Bronchial epithelial cell (primary cell): Measurements from ENCODE around the gene PCDHGB1. TPM values are rescaled to one million over a fixed set of nuclear protein-coding genes. Genes with fewer than 3 reads are reported as not detected.
"Not testable (repeated sequence)": the region's sequence is repeated elsewhere in the genome, so short reads cannot be mapped to it uniquely, and the experiment has no call there.

ENCODE experiments used
- DNase-seq: peaks from one replicate; pipeline ENCODE4 v3.0.0-alpha.2; 2010; ENCODE audit warnings: low read depth
- FAIRE-seq: peaks from 2 replicates; lab custom pipeline; 2011; peaks lifted over from hg19 to GRCh38; lab: Jason Lieb, UNC
- H3K27me3 ChIP-seq: 2 replicates; pipeline ENCODE4 v1.5.1; 2011; ENCODE audit warnings: low read length; ENCODE audit not compliant: control insufficient read depth, insufficient read depth
- H3K36me3 ChIP-seq: 2 replicates; pipeline ENCODE4 v1.5.1; 2011; ENCODE audit warnings: low read length; ENCODE audit not compliant: control insufficient read depth, insufficient read depth
- H3K4me3 ChIP-seq: 2 replicates; pipeline ENCODE4 v1.5.1; 2011; ENCODE audit warnings: mild to moderate bottlenecking, low read depth, low read length, control low read depth
- total RNA-seq: library from RNA; depleted of rRNA; stranded (reverse); fragments of >200 nt; gene quantifications from 2 replicates; pipeline ENCODE4 v1.2.1, GENCODE V29; 2014
- TF ChIP-seq, protein P1 (sequence below): IDR thresholded peaks from 2 replicates; pipeline ENCODE4 v1.5.1; 2011; ENCODE audit warnings: mild to moderate bottlenecking, moderate library complexity, low read length, control low read depth, inconsistent platforms; ENCODE audit not compliant: insufficient read depth, severe bottlenecking

PCDHGB1 gene
- total RNA-seq, 1 donor from 2014 or later: under 0.01 TPM

DNA sequence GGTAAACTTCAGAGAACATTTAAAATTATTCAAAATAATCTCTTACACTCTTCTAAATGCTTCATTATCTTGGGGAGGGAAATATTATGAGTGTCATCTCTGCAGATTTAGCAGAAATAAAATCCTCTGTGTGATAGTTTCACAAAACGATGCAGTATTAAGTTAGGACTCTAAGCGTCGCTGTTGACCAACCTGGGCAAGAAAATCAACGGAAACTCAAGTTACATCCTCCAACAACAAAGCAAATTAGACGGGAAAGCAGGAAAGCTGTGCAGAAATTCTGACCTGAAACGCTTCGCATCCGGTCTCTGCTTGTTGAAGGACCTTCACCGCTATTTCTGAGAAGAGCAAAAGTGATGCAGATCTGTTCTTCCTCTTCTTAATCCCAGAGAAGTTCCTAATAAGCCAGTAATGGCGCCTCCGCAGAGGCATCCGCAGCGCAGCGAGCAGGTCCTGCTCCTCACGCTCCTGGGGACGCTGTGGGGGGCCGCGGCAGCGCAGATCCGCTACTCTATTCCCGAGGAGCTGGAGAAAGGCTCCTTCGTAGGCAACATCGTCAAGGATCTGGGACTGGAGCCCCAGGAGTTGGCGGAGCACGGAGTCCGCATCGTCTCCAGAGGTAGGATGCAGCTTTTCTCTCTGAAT, 23.9 kb downstream of the PCDHGB1 start, which contains the start of gene PCDHGA6:
Gene PCDHGA6, plus strand, starts transcription at position 219 of the 645 bp plus-strand sequence. Its CDS starts 193 bp downstream, at position 412.
- DNase-seq (peak; percentile 29), FAIRE-seq (no peak)
- peak within 1 kb of the TSS; percentile 19 for H3K4me3 ChIP-seq
- H3K36me3 ChIP-seq: no peaks in the 10 kb centered on the region
- H3K27me3 ChIP-seq: peaks cover 9% of the 10 kb centered on the region
- TF ChIP-seq, protein P1, sequence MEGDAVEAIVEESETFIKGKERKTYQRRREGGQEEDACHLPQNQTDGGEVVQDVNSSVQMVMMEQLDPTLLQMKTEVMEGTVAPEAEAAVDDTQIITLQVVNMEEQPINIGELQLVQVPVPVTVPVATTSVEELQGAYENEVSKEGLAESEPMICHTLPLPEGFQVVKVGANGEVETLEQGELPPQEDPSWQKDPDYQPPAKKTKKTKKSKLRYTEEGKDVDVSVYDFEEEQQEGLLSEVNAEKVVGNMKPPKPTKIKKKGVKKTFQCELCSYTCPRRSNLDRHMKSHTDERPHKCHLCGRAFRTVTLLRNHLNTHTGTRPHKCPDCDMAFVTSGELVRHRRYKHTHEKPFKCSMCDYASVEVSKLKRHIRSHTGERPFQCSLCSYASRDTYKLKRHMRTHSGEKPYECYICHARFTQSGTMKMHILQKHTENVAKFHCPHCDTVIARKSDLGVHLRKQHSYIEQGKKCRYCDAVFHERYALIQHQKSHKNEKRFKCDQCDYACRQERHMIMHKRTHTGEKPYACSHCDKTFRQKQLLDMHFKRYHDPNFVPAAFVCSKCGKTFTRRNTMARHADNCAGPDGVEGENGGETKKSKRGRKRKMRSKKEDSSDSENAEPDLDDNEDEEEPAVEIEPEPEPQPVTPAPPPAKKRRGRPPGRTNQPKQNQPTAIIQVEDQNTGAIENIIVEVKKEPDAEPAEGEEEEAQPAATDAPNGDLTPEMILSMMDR: peak; percentile 36

DNA sequence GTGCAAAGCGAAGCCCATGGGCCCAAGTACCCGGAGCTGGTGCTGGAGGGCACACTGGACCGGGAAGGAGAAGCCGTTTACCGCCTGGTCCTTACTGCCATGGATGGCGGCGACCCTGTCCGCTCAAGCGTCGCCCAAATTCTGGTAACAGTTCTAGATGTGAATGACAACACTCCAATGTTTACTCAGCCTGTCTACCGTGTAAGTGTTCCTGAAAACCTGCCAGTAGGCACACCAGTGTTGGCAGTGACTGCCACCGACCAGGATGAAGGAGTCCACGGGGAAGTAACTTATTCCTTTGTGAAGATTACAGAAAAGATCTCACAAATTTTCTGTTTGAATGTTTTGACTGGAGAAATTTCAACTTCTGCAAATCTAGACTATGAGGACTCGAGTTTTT, 24.7 kb downstream of the PCDHGB1 start:
- no peaks in the 10 kb centered on the region for H3K36me3 ChIP-seq
- H3K4me3 ChIP-seq: no peak overlapping the region
- no peak for DNase-seq
- FAIRE-seq: peak; percentile 55
- TF ChIP-seq, protein P1: no peak
- H3K27me3 ChIP-seq: peaks cover 9% of the 10 kb centered on the region

DNA sequence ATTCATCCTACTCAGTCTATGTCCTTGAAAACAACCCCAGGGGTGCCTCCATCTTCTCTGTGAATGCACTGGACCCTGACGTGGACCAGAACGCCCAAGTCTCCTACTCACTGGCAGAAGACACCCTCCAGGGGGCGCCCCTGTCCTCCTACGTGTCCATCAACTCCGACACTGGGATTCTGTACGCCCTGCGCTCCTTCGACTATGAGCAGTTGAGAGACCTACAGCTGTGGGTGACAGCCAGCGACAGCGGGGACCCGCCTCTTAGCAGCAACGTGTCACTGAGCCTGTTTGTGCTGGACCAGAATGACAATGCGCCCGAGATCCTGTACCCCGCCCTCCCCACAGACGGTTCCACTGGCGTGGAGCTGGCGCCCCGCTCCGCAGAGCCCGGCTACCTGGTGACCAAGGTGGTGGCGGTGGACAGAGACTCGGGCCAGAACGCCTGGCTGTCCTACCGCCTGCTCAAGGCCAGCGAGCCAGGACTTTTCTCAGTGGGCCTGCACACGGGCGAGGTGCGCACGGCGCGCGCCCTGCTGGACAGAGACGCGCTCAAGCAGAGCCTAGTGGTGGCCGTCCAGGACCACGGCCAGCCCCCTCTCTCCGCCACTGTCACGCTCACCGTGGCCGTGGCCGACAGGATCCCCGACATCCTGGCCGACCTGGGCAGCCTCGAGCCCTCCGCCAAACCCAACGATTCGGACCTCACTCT, 25.7 kb downstream of the PCDHGB1 start:
- FAIRE-seq, H3K36me3 ChIP-seq, H3K4me3 ChIP-seq, DNase-seq, H3K27me3 ChIP-seq: not testable (repeated sequence)

DNA sequence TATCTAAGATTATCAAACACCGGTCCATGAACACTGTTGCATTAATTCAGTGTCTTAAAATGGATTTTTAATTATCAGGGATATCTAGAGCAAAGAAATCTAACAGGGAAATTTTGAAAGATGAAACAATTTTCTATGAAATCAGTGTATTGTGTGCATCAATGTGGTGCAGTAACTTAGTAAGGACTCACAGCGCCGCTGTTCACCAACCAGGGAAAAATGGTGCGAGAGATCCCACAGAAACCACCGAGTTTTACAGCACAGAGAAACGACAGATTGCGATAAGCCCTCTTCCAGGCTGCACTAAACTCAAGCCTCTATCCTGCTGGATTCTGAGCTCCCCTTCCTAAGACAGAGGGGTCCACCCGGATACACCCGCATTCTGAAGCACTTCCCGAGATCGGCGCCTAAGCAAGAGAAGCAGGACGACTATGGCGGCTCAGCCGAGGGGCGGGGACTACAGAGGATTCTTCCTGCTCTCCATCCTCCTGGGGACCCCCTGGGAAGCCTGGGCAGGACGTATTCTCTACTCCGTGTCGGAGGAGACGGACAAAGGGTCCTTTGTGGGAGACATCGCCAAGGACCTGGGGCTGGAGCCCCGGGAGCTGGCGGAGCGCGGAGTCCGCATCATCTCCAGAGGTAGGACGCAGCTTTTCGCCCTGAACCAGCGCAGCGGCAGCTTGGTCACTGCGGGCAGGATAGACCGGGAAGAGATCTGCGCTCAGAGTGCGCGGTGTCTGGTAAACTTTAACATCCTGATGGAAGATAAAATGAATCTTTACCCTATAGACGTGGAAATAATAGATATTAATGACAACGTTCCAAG, 32.8 kb downstream of the PCDHGB1 start, which contains the start of gene PCDHGA7:
Gene PCDHGA7, plus strand, starts transcription at position 274 of the 826 bp plus-strand sequence. Its CDS starts 158 bp downstream, at position 432.
- TF ChIP-seq, protein P1: peak; percentile 29
- DNase-seq: peak; percentile 12
- Histone ChIP-seq H3K4me3 (peak within 1 kb of the TSS; percentile 27), H3K36me3 (no peaks in the 10 kb centered on the region), H3K27me3 (no peaks in the 10 kb centered on the region)
- FAIRE-seq: no peak

DNA sequence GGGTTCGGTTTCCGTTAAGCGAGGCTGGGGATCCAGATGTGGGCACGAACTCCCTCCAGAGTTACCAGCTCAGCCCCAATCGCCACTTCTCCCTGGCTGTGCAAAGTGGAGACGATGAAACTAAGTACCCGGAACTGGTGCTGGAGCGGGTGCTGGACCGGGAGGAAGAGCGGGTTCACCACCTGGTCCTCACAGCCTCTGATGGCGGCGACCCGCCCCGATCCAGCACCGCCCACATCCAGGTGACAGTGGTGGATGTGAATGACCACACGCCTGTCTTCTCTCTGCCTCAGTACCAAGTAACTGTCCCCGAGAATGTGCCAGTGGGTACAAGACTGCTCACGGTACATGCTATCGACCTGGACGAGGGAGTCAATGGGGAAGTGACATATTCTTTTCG, 33.4 kb downstream of the PCDHGB1 start:
- TF ChIP-seq, protein P1: no peak
- H3K27me3 ChIP-seq: no peaks in the 10 kb centered on the region
- no peak for DNase-seq
- H3K4me3 ChIP-seq: no peak overlapping the region
- no peaks in the 10 kb centered on the region for H3K36me3 ChIP-seq
- no peak for FAIRE-seq
